Measurements from ENCODE around the gene TIPARP. TPM values are rescaled to one million over a fixed set of nuclear protein-coding genes. Genes with fewer than 3 reads are reported as not detected.

Gene TIPARP
- polyA plus RNA-seq, 2 donors, result 22.6 to 33.8 TPM

DNA sequence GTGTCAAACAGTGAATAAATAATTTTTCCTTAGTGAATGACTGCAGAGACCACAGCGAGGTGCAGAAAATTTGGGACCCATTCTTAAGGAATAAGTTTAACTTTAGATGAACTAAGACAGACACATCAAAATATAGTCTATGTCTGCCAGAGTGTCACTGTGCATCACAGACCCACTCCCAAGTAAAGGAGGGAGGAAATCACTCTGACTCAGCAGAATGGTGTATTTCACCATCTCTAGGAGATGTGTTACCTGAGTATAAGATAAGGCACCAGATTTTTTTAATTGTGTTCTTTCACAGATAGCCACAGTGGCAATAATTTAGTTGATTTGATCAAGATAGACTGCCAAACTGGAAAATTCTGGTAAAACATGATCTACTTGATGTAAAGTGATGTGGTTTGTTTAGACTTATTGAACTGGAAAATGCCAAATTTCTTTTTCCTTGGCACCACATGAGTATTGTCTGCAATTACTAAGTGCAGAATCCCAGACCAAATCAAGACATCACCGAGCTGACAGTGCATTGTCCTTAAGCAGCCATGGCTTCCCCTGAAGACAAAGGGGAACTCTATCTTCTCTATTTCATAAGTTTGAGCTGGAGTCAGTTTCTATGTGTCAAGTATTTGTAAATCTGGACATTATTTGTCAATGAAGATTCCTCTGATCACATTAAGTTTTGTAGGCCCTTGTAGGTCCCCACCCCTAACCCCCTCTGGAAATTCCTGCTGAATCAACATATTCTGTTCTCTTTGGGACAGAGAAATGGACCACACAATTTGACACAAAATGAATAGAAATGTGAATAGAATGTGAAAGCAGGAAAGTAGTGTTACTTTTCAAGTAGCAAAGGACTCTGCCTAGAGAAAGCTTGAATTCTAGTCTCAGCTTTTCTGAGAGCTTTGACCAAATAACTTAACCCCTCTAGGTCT is 47.6 kb downstream of the TIPARP start:
- H3K4me1 ChIP-seq (ENCODE audit: control insufficient read depth in 2 of 2, insufficient read depth in 2 of 2, low read length in 1 of 2), result peaks cover 0 to 2% of the 10 kb centered on the region in 2 donors
- no peak overlapping the region for H3K27ac ChIP-seq (ENCODE audit: low read depth in 2 of 2, low read length in 1 of 2)
- no peaks in the 10 kb centered on the region for H3K36me3 ChIP-seq (ENCODE audit: control insufficient read depth in 2 of 2, insufficient read depth in 2 of 2, low read length in 1 of 2)
- no peaks in the 10 kb centered on the region for H3K27me3 ChIP-seq (ENCODE audit: control insufficient read depth in 1 of 2, insufficient read depth in 2 of 2, low read length in 2 of 2)
- no peaks in the 10 kb centered on the region for H3K9me3 ChIP-seq (ENCODE audit: control insufficient read depth in 2 of 2, insufficient read depth in 1 of 2, low read depth in 1 of 2, low read length in 1 of 2)
- 89 to 90% methylated on average over 2 of the region's 2 CpGs for WGBS, 2 donors
- no peak overlapping the region for H3K4me3 ChIP-seq (ENCODE audit: low read depth in 1 of 2, low read length in 2 of 2)

DNA sequence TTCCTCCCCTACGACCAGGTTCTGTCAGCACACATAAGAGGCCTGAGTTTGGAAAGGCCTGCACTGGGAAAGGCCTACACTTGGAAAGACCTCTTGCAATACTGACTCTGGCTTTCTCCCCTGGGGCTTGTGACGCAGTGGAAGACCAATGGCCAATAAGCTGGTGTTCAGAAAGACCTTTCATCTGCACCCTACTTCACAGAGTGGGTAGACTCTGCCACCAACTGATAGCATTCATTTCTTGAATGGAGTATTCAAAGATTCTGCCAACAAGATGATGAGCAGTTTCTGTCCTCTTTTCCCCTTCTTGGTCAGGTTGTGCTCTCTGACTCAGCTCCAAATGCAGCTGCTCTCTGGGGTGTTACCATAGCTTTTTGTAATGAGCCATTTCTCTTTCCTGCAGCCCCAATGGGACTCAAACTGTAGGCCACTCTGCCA is 48.8 kb downstream of the TIPARP start:
- Histone ChIP-seq H3K27ac (ENCODE audit: low read depth in 2 of 2, low read length in 1 of 2) (peak overlapping the region in 1 of 2 donors; percentile 28), H3K4me3 (ENCODE audit: low read depth in 1 of 2, low read length in 2 of 2) (no peak overlapping the region), H3K27me3 (ENCODE audit: control insufficient read depth in 1 of 2, insufficient read depth in 2 of 2, low read length in 2 of 2) (no peaks in the 10 kb centered on the region), H3K4me1 (ENCODE audit: control insufficient read depth in 2 of 2, insufficient read depth in 2 of 2, low read length in 1 of 2) (peaks cover 0 to 5% of the 10 kb centered on the region in 2 donors), H3K36me3 (ENCODE audit: control insufficient read depth in 2 of 2, insufficient read depth in 2 of 2, low read length in 1 of 2) (no peaks in the 10 kb centered on the region), H3K9me3 (ENCODE audit: control insufficient read depth in 2 of 2, insufficient read depth in 1 of 2, low read depth in 1 of 2, low read length in 1 of 2) (no peaks in the 10 kb centered on the region)
- WGBS, 2 donors, result 83 to 84% methylated on average over 2 of the region's 2 CpGs

DNA sequence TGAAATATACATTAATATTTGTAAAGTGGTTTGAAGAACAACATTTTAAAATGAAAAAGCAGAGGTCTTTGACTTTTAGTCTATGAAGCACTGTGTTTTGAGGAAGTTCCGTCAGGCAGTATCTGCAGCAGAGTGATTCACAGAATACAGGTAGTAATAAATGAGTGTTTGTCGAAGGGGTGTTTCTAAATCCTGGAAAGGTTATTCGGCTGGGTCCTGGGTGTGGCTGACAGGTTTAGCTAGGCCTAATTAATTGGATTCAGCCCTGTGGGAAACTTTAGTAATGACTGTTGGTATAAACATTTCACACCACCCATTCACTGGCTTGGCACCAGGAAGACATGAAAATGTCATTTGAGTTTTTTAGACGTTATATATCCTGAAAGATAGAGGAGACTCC is 51.3 kb downstream of the TIPARP start:
- peaks cover 0 to 12% of the 10 kb centered on the region in 2 donors for H3K4me1 ChIP-seq (ENCODE audit: control insufficient read depth in 2 of 2, insufficient read depth in 2 of 2, low read length in 1 of 2)
- H3K4me3 ChIP-seq (ENCODE audit: low read depth in 1 of 2, low read length in 2 of 2), result no peak overlapping the region
- H3K27me3 ChIP-seq (ENCODE audit: control insufficient read depth in 1 of 2, insufficient read depth in 2 of 2, low read length in 2 of 2), result no peaks in the 10 kb centered on the region
- no peaks in the 10 kb centered on the region for H3K36me3 ChIP-seq (ENCODE audit: control insufficient read depth in 2 of 2, insufficient read depth in 2 of 2, low read length in 1 of 2)
- 27 to 32% methylated on average over 4 of the region's 4 CpGs for WGBS, 2 donors
- peak overlapping the region in 1 of 2 donors; percentile 76 for H3K27ac ChIP-seq (ENCODE audit: low read depth in 2 of 2, low read length in 1 of 2)
- no peaks in the 10 kb centered on the region for H3K9me3 ChIP-seq (ENCODE audit: control insufficient read depth in 2 of 2, insufficient read depth in 1 of 2, low read depth in 1 of 2, low read length in 1 of 2)

DNA sequence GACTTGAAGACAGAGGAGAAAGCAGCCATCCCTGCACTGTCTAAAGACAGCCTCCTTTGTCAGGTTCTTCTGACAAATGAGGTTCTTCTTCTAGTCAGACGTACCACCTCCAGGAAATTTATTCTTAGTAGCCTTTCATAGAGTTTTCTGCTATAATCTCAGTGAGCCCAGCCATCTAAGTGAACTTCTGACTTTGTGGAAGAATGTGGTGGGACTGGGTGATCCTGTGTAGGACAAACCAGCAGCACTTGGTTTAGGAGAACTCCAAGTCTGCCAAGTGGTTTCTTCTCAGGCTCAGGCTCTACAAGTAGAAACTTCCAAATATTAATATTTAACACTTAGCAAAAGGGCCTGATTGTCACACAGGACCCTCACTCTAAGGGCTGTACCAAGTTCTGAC is 52.1 kb downstream of the TIPARP start:
- H3K27ac ChIP-seq (ENCODE audit: low read depth in 2 of 2, low read length in 1 of 2), result peak overlapping the region; percentile 76

DNA sequence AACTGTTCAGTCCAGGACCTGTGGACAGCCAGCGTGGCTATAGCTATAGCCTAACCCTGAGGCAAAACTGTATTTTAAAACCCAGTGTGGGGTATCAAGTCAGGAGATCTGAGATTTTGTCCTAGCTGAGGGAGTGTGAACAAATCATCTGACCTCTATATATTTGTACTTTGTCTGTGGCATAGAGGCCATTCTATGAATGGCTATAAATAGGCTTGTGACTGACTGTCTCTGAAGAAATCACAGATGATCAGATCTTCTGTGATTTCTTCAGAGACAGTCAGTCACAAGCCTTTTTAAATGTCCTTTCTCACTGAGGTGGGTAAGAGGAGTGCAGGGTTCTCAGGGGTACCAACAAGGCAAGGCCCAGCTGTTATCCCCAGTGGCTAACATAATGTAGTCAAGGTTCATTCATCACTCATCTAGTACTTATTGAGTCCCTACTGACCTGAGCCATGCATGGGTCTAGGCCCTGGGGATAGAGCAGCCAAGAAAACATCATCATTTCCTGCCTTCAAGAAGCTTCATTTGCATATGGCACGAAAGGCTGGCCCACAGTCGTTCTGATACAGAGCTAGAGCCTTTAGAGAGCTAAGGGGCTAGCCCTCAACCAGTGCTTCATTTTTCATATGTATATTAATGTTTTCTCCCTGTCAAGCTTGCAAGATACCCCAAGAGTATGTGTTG is 53.3 kb downstream of the TIPARP start:
- H3K4me1 ChIP-seq (ENCODE audit: control insufficient read depth in 2 of 2, insufficient read depth in 2 of 2, low read length in 1 of 2), result peaks cover 0 to 12% of the 10 kb centered on the region in 2 donors
- H3K27me3 ChIP-seq (ENCODE audit: control insufficient read depth in 1 of 2, insufficient read depth in 2 of 2, low read length in 2 of 2), result no peaks in the 10 kb centered on the region
- H3K4me3 ChIP-seq (ENCODE audit: low read depth in 1 of 2, low read length in 2 of 2), result no peak overlapping the region
- no peaks in the 10 kb centered on the region for H3K36me3 ChIP-seq (ENCODE audit: control insufficient read depth in 2 of 2, insufficient read depth in 2 of 2, low read length in 1 of 2)
- no peak overlapping the region for H3K27ac ChIP-seq (ENCODE audit: low read depth in 2 of 2, low read length in 1 of 2)
- WGBS, 2 donors, result 84 to 85% methylated on average over 3 of the region's 3 CpGs
- H3K9me3 ChIP-seq (ENCODE audit: control insufficient read depth in 2 of 2, insufficient read depth in 1 of 2, low read depth in 1 of 2, low read length in 1 of 2), result no peaks in the 10 kb centered on the region

More for the DNA sequence above, 52.1 kb downstream of the TIPARP start:
- Histone ChIP-seq H3K4me1 (ENCODE audit: control insufficient read depth in 2 of 2, insufficient read depth in 2 of 2, low read length in 1 of 2) (peaks cover 0 to 12% of the 10 kb centered on the region in 2 donors), H3K27me3 (ENCODE audit: control insufficient read depth in 1 of 2, insufficient read depth in 2 of 2, low read length in 2 of 2) (no peaks in the 10 kb centered on the region), H3K4me3 (ENCODE audit: low read depth in 1 of 2, low read length in 2 of 2) (no peak overlapping the region), H3K9me3 (ENCODE audit: control insufficient read depth in 2 of 2, insufficient read depth in 1 of 2, low read depth in 1 of 2, low read length in 1 of 2) (no peaks in the 10 kb centered on the region), H3K36me3 (ENCODE audit: control insufficient read depth in 2 of 2, insufficient read depth in 2 of 2, low read length in 1 of 2) (no peaks in the 10 kb centered on the region)
- WGBS, 2 donors, result 54 to 65% methylated on average over 1 of the region's 1 CpG

GRCh38 chr3:156728267-156728985 is 54.0 kb downstream of the TIPARP start:
- peak overlapping the region in 1 of 2 donors; percentile 4 for H3K27ac ChIP-seq (ENCODE audit: low read depth in 2 of 2, low read length in 1 of 2)
- H3K4me1 ChIP-seq (ENCODE audit: control insufficient read depth in 2 of 2, insufficient read depth in 2 of 2, low read length in 1 of 2), result peaks cover 0 to 10% of the 10 kb centered on the region in 2 donors
- H3K36me3 ChIP-seq (ENCODE audit: control insufficient read depth in 2 of 2, insufficient read depth in 2 of 2, low read length in 1 of 2), result no peaks in the 10 kb centered on the region
- WGBS, 2 donors, result 49 to 50% methylated on average over 7 of the region's 7 CpGs
- no peak overlapping the region for H3K4me3 ChIP-seq (ENCODE audit: low read depth in 1 of 2, low read length in 2 of 2)
- no peaks in the 10 kb centered on the region for H3K27me3 ChIP-seq (ENCODE audit: control insufficient read depth in 1 of 2, insufficient read depth in 2 of 2, low read length in 2 of 2)
- no peaks in the 10 kb centered on the region for H3K9me3 ChIP-seq (ENCODE audit: control insufficient read depth in 2 of 2, insufficient read depth in 1 of 2, low read depth in 1 of 2, low read length in 1 of 2)

- Histone ChIP-seq H3K27me3 (ENCODE audit: control insufficient read depth in 1 of 2, insufficient read depth in 2 of 2, low read length in 2 of 2) (no peaks in the 10 kb centered on the region), H3K36me3 (ENCODE audit: control insufficient read depth in 2 of 2, insufficient read depth in 2 of 2, low read length in 1 of 2) (no peaks in the 10 kb centered on the region), H3K4me1 (ENCODE audit: control insufficient read depth in 2 of 2, insufficient read depth in 2 of 2, low read length in 1 of 2) (peaks cover 0 to 10% of the 10 kb centered on the region in 2 donors), H3K9me3 (ENCODE audit: control insufficient read depth in 2 of 2, insufficient read depth in 1 of 2, low read depth in 1 of 2, low read length in 1 of 2) (no peaks in the 10 kb centered on the region), H3K4me3 (ENCODE audit: low read depth in 1 of 2, low read length in 2 of 2) (no peak overlapping the region), H3K27ac (ENCODE audit: low read depth in 2 of 2, low read length in 1 of 2) (no peak overlapping the region)
- WGBS, 2 donors, result 78 to 86% methylated on average over 2 of the region's 2 CpGs
Measured at GRCh38 chr3:156729460-156730179, 55.2 kb downstream of the TIPARP start.

GRCh38 chr3:156731813-156732212 is 57.4 kb downstream of the TIPARP start:
- H3K27me3 ChIP-seq (ENCODE audit: control insufficient read depth in 1 of 2, insufficient read depth in 2 of 2, low read length in 2 of 2), result no peaks in the 10 kb centered on the region
- H3K36me3 ChIP-seq (ENCODE audit: control insufficient read depth in 2 of 2, insufficient read depth in 2 of 2, low read length in 1 of 2), result no peaks in the 10 kb centered on the region
- no peak overlapping the region for H3K27ac ChIP-seq (ENCODE audit: low read depth in 2 of 2, low read length in 1 of 2)
- H3K4me3 ChIP-seq (ENCODE audit: low read depth in 1 of 2, low read length in 2 of 2), result no peak overlapping the region
- H3K4me1 ChIP-seq (ENCODE audit: control insufficient read depth in 2 of 2, insufficient read depth in 2 of 2, low read length in 1 of 2), result peaks cover 0 to 10% of the 10 kb centered on the region in 2 donors
- no peaks in the 10 kb centered on the region for H3K9me3 ChIP-seq (ENCODE audit: control insufficient read depth in 2 of 2, insufficient read depth in 1 of 2, low read depth in 1 of 2, low read length in 1 of 2)

GRCh38 chr3:156732261-156732660 is 57.9 kb downstream of the TIPARP start:
- WGBS, 2 donors, result 69 to 72% methylated on average over 6 of the region's 6 CpGs
- Histone ChIP-seq H3K36me3 (ENCODE audit: control insufficient read depth in 2 of 2, insufficient read depth in 2 of 2, low read length in 1 of 2) (no peaks in the 10 kb centered on the region), H3K27ac (ENCODE audit: low read depth in 2 of 2, low read length in 1 of 2) (no peak overlapping the region), H3K4me3 (ENCODE audit: low read depth in 1 of 2, low read length in 2 of 2) (no peak overlapping the region), H3K27me3 (ENCODE audit: control insufficient read depth in 1 of 2, insufficient read depth in 2 of 2, low read length in 2 of 2) (no peaks in the 10 kb centered on the region), H3K4me1 (ENCODE audit: control insufficient read depth in 2 of 2, insufficient read depth in 2 of 2, low read length in 1 of 2) (peaks cover 0 to 9% of the 10 kb centered on the region in 2 donors), H3K9me3 (ENCODE audit: control insufficient read depth in 2 of 2, insufficient read depth in 1 of 2, low read depth in 1 of 2, low read length in 1 of 2) (no peaks in the 10 kb centered on the region)

Data from esophagus (tissue), 2 donors.